GM12891 (cell line): ENCODE data around the gene FBLN2.

Experiments used
- PAX5 ChIP-seq: IDR thresholded peaks from 2 replicates; pipeline ENCODE4 v1.6.1; 2011; ENCODE audit warnings: low read length, moderate library complexity, mild to moderate bottlenecking; ENCODE audit not compliant: insufficient read depth, severe bottlenecking
- POLR2A ChIP-seq: IDR thresholded peaks from 2 replicates; pipeline ENCODE4 v1.6.1; 2011; ENCODE audit warnings: low read depth, low read length, control low read depth
- POLR2AphosphoS5 ChIP-seq: IDR thresholded peaks from 2 replicates; pipeline ENCODE4 v1.6.1; 2011; ENCODE audit warnings: low read depth, low read length, control low read depth
- POU2F2 ChIP-seq: IDR thresholded peaks from 2 replicates; pipeline ENCODE4 v1.6.1; 2011; ENCODE audit warnings: low read depth, mild to moderate bottlenecking, control low read depth, low read length, moderate library complexity
- SPI1 ChIP-seq: IDR thresholded peaks from 2 replicates; pipeline ENCODE4 v1.6.1; 2011; ENCODE audit warnings: low read depth, low read length, control low read depth
- TAF1 ChIP-seq: IDR thresholded peaks from 2 replicates; pipeline ENCODE4 v1.6.1; 2011; ENCODE audit warnings: low read depth, low read length, control low read depth

DNA sequence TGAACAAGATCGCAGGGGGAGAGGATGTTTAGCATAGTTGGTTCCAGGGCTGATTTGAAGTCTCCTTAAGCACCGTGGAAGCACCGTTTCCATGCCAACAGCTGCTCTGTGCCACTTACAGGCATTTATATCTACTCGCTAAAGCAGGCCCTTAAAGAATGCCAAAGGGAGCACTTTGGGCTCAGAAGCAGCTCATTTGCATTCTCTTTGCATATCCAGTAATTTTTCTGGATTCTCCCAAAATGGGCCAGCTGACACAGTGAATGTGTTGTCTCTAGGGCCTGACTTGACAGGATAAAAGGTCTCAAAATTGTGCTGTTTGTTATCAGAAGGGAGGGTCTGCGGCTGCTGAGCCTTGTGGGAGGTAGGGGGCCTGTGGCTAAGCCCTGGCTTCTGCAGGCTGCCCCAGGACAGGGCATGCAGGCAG lies 138.6 kb downstream of the FBLN2 start:
- TF ChIP-seq POLR2A (no peak), POLR2AphosphoS5 (no peak), SPI1 (no peak), TAF1 (no peak), PAX5 (no peak), POU2F2 (no peak)
